ENCODE data around the gene RETN. TPM values are rescaled to one million over a fixed set of nuclear protein-coding genes. Genes with fewer than 3 reads are reported as not detected.

RETN gene
- total RNA-seq, 2 donors from 2014 or later = not detected

DNA sequence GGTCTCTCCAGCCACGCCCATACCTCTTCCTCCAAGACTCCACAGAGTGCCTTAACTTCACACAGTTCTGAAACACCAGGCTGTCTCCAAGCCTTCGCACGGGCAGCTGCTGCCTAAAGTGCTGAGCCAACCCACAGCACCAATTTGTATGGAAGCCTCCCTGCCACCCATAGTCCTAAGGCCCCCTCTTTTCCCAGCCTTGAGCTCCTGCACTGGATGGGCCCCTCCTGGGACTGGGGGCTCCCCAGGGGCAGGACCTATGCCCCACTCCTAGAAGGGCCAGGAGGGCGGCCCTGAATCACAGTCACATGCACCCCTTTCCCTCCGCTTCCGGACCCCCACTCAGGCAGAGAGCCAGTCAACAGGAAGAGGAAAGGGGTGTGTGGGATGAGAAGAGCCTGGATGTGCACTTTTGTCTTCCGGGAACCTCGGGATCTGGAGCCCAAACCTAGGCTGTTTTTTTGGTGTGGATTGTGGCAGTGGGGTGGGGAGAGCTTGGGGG is 38.2 kb downstream of the RETN start:
- TF ChIP-seq CTCF (IDR thresholded peaks at IDR 0.05) = no peak
- H3K36me3 ChIP-seq = no peaks in the 10 kb centered on the region
- DNase-seq (ENCODE audit: low spot score) (no peak), ATAC-seq (ENCODE audit: insufficient number of reproducible peaks, low FRiP score, low read depth) (no peak)
- no peaks in the 10 kb centered on the region for H3K27me3 ChIP-seq (replicated peaks; ENCODE audit: insufficient read depth)
- H3K4me1 ChIP-seq (ENCODE audit: control insufficient read depth in 1 of 2, low read depth in 2 of 2) = no peaks in the 10 kb centered on the region
- H3K27ac ChIP-seq = no peak overlapping the region
- H3K9me3 ChIP-seq = no peaks in the 10 kb centered on the region
- no peak overlapping the region for H3K4me3 ChIP-seq

DNA sequence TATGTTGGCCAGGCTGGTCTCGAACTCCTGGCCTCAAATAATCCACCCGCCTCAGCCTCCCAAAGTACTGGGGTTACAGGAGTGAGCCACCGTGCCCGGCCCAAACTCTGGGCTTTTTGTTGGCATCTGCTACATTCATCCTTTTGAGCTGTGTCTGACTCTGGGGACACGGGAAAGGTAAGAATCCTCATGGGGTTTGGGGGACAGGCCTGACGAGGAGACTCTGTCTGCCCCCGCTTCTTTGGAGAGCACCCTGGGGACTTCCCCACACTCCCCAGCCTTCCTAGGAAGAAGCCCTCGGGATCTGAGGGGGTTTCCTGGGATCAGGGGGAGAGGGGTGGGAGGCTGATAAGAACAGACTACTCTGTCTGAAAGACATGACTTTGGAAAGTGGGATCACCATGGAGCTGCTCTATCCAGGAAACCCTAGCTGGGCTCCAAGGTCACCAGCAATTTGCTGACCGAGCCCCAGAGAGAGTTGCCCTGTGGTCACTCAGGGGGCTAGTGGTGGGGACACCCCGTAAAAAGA is 41.1 kb downstream of the RETN start:
- no peak for DNase-seq (ENCODE audit: low spot score)
- Histone ChIP-seq H3K27ac (no peak overlapping the region), H3K27me3 (replicated peaks; ENCODE audit: insufficient read depth) (no peaks in the 10 kb centered on the region), H3K4me3 (no peak overlapping the region), H3K4me1 (ENCODE audit: control insufficient read depth in 1 of 2, low read depth in 2 of 2) (no peaks in the 10 kb centered on the region), H3K36me3 (no peaks in the 10 kb centered on the region), H3K9me3 (no peaks in the 10 kb centered on the region)
- TF ChIP-seq CTCF (IDR thresholded peaks at IDR 0.05) = no peak
- ATAC-seq (ENCODE audit: insufficient number of reproducible peaks, low FRiP score, low read depth) = no peak

DNA sequence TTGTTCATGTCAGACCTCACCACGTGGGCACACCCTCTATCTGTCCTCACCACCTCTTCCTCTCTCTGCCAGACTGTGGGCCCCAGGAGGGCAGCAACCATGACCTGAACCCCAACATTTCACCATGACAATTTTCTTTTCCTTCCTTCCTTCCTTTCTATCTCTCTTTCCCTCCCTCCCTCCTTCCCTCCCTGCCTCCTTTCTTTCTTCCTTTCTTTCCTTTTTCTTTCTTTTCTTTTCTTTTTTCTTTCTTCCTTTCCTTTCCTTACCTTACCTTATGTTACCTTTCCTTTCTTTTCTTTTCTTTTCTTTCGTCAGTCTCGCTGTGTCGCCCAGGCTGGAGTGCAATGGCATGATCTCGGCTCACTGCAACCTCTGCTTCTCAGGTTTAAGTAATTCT is 41.8 kb downstream of the RETN start:
- no peak for ATAC-seq (ENCODE audit: insufficient number of reproducible peaks, low FRiP score, low read depth)

GRCh38 chr19:7715671-7716070 is 46.8 kb downstream of the RETN start:
- Histone ChIP-seq H3K36me3 (no peaks in the 10 kb centered on the region), H3K4me3 (no peak overlapping the region), H3K27ac (no peak overlapping the region), H3K9me3 (no peaks in the 10 kb centered on the region), H3K27me3 (replicated peaks; ENCODE audit: insufficient read depth) (no peaks in the 10 kb centered on the region), H3K4me1 (ENCODE audit: control insufficient read depth in 1 of 2, low read depth in 2 of 2) (no peaks in the 10 kb centered on the region)
- ATAC-seq (ENCODE audit: insufficient number of reproducible peaks, low FRiP score, low read depth) = no peak
- no peak for DNase-seq (ENCODE audit: low spot score)
- TF ChIP-seq CTCF (IDR thresholded peaks at IDR 0.05) = no peak

More for the DNA sequence above, 41.8 kb downstream of the RETN start:
- Histone ChIP-seq H3K4me1 (ENCODE audit: control insufficient read depth in 1 of 2, low read depth in 2 of 2) (no peaks in the 10 kb centered on the region), H3K4me3 (no peak overlapping the region), H3K36me3 (no peaks in the 10 kb centered on the region), H3K9me3 (no peaks in the 10 kb centered on the region), H3K27ac (no peak overlapping the region), H3K27me3 (replicated peaks; ENCODE audit: insufficient read depth) (no peaks in the 10 kb centered on the region)
- no peak for TF ChIP-seq CTCF (IDR thresholded peaks at IDR 0.05)
- DNase-seq (ENCODE audit: low spot score) = no peak

DNA sequence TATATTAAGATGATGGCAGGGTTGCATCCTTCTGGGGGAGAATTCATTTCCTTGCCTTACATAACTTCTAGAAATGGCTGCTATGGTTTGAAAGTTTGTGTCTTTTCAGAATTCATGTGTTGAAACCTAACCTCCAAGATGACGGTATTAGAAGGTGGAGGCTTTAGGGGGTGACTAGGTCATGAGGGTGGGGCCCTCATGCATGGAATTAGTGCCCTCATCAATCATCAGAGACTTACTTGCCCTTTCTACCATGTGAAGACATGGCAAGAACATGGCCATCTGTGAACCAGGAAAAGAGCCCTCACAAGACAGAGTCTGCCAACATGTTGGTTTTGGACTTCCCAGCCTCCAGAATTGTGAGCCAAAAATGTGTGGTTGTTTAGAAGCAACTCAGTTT is 47.9 kb downstream of the RETN start:
- TF ChIP-seq CTCF (IDR thresholded peaks at IDR 0.05) = no peak
- Histone ChIP-seq H3K36me3 (no peaks in the 10 kb centered on the region), H3K4me3 (no peak overlapping the region), H3K9me3 (no peaks in the 10 kb centered on the region), H3K27me3 (replicated peaks; ENCODE audit: insufficient read depth) (no peaks in the 10 kb centered on the region), H3K4me1 (ENCODE audit: control insufficient read depth in 1 of 2, low read depth in 2 of 2) (no peaks in the 10 kb centered on the region), H3K27ac (no peak overlapping the region)
- ATAC-seq (ENCODE audit: insufficient number of reproducible peaks, low FRiP score, low read depth) (no peak), DNase-seq (ENCODE audit: low spot score) (no peak)
